ENCODE data around the gene NLGN1. TPM values are rescaled to one million over a fixed set of nuclear protein-coding genes. Genes with fewer than 3 reads are reported as not detected.
"Not testable (repeated sequence)": the region's sequence is repeated elsewhere in the genome, so short reads cannot be mapped to it uniquely, and the experiment has no call there.

NLGN1 gene
- total RNA-seq, 2 donors from 2014 or later: 0.36 to 11.7 TPM

DNA sequence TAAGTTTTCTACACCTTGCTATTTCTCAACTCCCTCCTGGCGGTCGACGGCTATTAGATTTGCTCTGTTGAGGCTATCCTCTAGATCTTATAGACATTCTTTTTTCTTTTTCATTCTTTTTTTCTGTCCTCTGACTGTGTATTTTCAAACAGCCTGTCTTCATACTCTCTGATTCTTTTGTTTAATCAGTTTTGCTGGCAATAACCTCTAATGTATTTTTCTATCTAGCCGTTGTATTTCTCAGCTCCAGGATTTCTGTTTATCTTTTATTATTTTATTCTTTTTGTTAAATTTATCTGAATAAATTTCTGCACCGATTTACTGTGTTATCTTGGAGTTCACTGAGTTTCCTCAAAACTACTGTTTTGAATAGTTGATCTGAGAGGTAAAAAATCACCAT, 31.5 kb downstream of the NLGN1 start:
- Histone ChIP-seq H3K36me3 (no peaks in the 10 kb centered on the region), H3K27ac (no peak overlapping the region), H3K27me3 (replicated peaks; ENCODE audit: insufficient read depth) (no peaks in the 10 kb centered on the region), H3K4me1 (replicated peaks) (no peaks in the 10 kb centered on the region), H3K9me3 (no peaks in the 10 kb centered on the region), H3K4me3 (no peak overlapping the region)
- WGBS: 95% methylated on average over 5 of the region's 5 CpGs
- intact Hi-C loops (cut with DNase I): no loop called here
- DNase-seq (ENCODE audit: low spot score): no peak
- TF ChIP-seq, protein P1, sequence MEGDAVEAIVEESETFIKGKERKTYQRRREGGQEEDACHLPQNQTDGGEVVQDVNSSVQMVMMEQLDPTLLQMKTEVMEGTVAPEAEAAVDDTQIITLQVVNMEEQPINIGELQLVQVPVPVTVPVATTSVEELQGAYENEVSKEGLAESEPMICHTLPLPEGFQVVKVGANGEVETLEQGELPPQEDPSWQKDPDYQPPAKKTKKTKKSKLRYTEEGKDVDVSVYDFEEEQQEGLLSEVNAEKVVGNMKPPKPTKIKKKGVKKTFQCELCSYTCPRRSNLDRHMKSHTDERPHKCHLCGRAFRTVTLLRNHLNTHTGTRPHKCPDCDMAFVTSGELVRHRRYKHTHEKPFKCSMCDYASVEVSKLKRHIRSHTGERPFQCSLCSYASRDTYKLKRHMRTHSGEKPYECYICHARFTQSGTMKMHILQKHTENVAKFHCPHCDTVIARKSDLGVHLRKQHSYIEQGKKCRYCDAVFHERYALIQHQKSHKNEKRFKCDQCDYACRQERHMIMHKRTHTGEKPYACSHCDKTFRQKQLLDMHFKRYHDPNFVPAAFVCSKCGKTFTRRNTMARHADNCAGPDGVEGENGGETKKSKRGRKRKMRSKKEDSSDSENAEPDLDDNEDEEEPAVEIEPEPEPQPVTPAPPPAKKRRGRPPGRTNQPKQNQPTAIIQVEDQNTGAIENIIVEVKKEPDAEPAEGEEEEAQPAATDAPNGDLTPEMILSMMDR (IDR thresholded peaks at IDR 0.05): no peak
- TF ChIP-seq POLR2AphosphoS5 (IDR thresholded peaks at IDR 0.05): no peak
- TF ChIP-seq POLR2A (IDR thresholded peaks at IDR 0.05): no peak

DNA sequence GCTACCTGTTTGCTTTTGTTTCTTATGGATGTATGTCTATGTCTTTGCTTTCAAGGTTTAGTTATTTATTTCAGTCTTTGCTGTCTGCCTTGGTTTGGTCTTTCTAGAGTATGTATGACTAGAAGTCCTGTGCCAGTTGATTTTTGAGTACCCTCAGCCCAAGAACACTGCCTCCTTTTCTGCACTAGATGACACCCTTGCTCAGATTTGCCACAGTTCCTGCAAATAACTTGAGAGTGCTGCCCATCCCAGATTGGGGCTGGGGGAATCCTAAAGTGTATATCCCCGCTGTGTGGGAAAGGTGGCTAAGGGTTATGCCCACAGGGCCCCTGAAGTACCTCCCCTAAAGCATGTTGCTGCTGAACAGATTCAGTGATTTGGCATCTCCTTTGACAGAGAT, 32.0 kb downstream of the NLGN1 start:
- Histone ChIP-seq H3K27me3 (replicated peaks; ENCODE audit: insufficient read depth) (no peaks in the 10 kb centered on the region), H3K4me1 (replicated peaks) (no peaks in the 10 kb centered on the region), H3K27ac (no peak overlapping the region), H3K9me3 (no peaks in the 10 kb centered on the region), H3K4me3 (no peak overlapping the region), H3K36me3 (no peaks in the 10 kb centered on the region)
- no peak for DNase-seq (ENCODE audit: low spot score)
- WGBS: 92% methylated on average over 1 of the region's 1 CpG
- TF ChIP-seq, protein P1 (IDR thresholded peaks at IDR 0.05): no peak
- intact Hi-C loops (cut with DNase I): no loop called here

DNA sequence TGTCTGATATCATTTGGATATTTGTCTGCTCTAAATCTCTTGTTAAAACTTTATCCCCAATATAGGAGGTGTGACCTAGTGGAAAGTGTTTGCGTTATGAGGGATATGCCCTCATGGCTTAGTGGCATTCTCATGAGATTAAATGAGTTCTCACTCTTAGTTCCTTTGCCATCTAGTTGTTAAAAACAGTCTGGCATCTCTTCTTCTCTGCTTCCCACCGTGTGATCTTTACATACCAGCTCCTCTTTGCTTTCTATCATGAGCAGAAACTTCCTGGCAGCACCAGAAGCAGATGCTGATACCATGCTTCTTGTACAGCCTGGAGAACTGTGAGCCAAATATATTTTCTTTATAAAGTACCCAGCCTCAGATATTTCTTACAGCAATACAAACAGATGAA, 33.0 kb downstream of the NLGN1 start:
- Histone ChIP-seq H3K4me1 (replicated peaks) (no peaks in the 10 kb centered on the region), H3K36me3 (no peaks in the 10 kb centered on the region), H3K4me3 (no peak overlapping the region), H3K27ac (no peak overlapping the region), H3K27me3 (replicated peaks; ENCODE audit: insufficient read depth) (no peaks in the 10 kb centered on the region), H3K9me3 (no peaks in the 10 kb centered on the region)
- WGBS: 88% methylated on average over 2 of the region's 2 CpGs
- no peak for DNase-seq (ENCODE audit: low spot score)
- TF ChIP-seq POLR2A (IDR thresholded peaks at IDR 0.05) (no peak), POLR2AphosphoS5 (IDR thresholded peaks at IDR 0.05) (no peak)
- TF ChIP-seq, protein P1 (IDR thresholded peaks at IDR 0.05): no peak
- intact Hi-C loops (cut with DNase I): no loop called here

DNA sequence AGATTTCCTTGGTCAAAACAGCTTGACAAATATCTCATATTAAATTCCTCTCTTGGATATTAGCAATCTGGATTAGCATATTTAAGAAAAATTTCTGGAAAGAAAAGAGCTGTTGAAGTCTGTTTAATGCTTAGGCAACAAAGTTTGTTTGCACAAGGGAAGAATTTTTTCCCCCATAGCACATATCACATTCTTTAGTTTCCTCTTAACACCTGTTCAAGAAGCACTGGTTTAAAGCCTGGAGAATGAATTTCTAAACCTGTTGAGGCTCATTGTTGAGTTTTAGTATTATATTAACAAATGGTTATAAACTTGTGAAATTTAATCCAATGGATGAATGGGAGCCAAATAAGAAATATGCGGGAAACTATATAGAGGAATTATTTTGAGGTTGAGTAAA, 41.5 kb downstream of the NLGN1 start:
- Histone ChIP-seq H3K36me3 (no peaks in the 10 kb centered on the region), H3K27ac (no peak overlapping the region), H3K27me3 (replicated peaks; ENCODE audit: insufficient read depth) (no peaks in the 10 kb centered on the region), H3K9me3 (no peaks in the 10 kb centered on the region), H3K4me1 (replicated peaks) (no peaks in the 10 kb centered on the region), H3K4me3 (no peak overlapping the region)
- WGBS: 33% methylated on average over 1 of the region's 1 CpG
- TF ChIP-seq POLR2AphosphoS5 (IDR thresholded peaks at IDR 0.05): no peak
- TF ChIP-seq, protein P1 (IDR thresholded peaks at IDR 0.05): no peak
- TF ChIP-seq POLR2A (IDR thresholded peaks at IDR 0.05): no peak
- DNase-seq (ENCODE audit: low spot score): no peak
- intact Hi-C loops (cut with DNase I): no loop called here

DNA sequence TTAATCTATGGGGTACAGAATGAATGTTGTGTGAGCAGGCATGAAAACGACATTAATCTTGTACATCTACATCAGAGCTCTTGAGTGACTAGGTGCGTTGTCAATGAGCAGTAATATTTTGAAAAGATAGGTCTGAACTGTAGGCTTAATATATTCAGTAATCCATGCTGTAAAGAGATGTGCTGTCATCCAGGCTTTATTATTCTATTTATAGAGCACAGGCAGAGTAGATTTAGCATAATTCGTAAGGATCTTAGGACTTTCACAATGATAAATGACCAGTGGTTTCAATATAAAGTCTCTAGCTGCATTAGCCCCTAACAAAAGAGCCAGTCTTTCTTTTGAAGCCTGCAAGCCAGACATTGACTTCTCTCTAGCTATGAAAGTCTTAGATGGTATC, 43.0 kb downstream of the NLGN1 start:
- no peak overlapping the region for H3K4me3 ChIP-seq
- no peaks in the 10 kb centered on the region for H3K36me3 ChIP-seq
- H3K4me1 ChIP-seq (replicated peaks): no peaks in the 10 kb centered on the region
- no peaks in the 10 kb centered on the region for H3K9me3 ChIP-seq
- H3K27ac ChIP-seq: no peak overlapping the region
- DNase-seq (ENCODE audit: low spot score): no peak
- H3K27me3 ChIP-seq (replicated peaks; ENCODE audit: insufficient read depth): no peaks in the 10 kb centered on the region
- intact Hi-C loops (cut with DNase I): no loop called here
- 89% methylated on average over 3 of the region's 3 CpGs for WGBS
- TF ChIP-seq POLR2A (IDR thresholded peaks at IDR 0.05) (no peak), POLR2AphosphoS5 (IDR thresholded peaks at IDR 0.05) (no peak)
- TF ChIP-seq, protein P1 (IDR thresholded peaks at IDR 0.05): no peak

DNA sequence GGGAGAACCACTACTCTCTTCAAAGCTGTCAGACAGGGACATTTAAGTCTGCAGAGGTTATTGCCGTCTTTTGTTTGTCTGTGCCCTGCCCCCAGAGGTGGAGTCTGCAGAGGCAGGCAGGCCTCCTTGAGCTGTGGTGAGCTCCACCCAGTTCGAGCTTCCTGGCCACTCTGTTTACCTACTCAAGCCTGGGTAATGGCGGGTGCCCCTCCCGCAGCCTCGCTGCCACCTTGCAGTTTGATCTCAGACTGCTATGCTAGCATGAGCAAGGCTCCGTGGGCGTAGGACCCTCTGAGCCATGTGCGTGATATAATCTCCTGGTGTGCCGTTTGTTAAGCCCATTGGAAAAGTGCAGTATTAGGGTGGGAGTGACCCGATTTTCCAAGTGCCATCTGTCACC, 54.0 kb downstream of the NLGN1 start:
- 100% methylated on average over 9 of the region's 10 CpGs for WGBS
- H3K4me1 ChIP-seq (replicated peaks); DNase-seq (ENCODE audit: low spot score); H3K4me3 ChIP-seq; intact Hi-C loops (cut with DNase I); H3K27ac ChIP-seq; H3K9me3 ChIP-seq; H3K36me3 ChIP-seq; H3K27me3 ChIP-seq (replicated peaks; ENCODE audit: insufficient read depth): not testable (repeated sequence)
